NCI-H2171 (cell line): ENCODE measurements around the gene TLN1.

ENCODE experiments used
- DNase-seq: peaks from one replicate; lab custom pipeline; 2025; lab: John Stamatoyannopoulos, UW

TLN1 gene

DNA sequence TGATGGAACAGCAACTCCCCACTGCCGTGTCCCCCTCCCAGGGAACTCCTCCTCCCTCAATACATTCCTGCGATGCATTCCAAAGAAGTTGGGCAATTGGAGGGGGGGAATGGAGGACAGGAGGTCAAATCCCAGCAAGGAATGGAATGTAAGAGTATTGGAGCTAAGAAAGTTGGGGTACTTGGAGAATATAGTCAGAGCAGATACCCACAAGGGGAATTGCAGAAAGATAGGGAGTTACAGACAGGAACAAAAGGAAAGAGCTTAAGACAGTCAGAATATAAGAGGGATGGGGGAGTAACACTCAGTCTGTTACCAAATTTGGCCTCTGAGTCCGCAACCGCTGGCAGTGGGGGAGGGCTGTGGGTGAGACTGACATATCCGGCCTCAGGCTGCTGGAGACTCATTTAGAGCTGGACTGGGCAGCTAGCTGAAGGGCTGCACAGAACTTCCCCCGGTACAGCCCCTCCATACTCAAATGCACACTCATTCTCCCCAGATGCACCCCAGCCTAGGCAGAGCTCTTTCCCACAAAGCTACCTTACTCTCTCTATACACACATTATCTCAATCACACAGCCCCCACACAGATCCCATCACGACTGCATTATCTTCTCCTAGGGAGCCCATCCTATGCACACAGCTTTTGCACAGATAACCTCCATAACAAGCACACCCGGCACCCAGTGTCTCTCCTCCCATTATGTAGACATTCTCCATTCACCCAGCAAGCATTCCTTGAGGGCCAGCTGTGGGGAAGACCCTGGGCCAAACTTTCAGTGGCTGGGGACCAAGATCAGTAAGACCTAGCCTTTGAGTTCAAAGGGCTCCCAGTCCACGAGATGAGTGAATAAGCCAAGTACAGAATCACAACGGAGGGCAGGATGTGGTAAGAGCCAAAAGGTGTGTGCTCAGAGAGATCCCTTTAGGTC lies 3.7 kb downstream of the TLN1 start:
- DNase-seq = no peak

DNA sequence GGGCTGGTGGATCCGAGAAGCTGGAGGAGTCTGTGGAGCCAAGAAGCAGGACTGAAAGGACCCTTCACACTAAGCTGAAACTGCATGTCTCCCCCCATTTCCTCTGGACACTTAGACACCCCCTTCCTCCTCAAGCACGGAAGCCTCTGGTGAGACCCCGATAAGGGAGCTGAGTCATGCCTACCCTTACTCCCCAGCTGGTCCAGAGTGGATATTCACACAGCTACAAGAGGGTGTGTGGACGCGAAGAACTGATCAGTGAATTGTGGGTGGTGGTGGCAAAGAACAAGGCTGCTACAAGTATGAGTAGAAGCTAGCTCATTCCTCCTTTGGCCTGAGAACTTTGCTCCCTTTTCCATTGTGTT lies 4.3 kb downstream of the TLN1 start:
- DNase-seq = no peak

DNA sequence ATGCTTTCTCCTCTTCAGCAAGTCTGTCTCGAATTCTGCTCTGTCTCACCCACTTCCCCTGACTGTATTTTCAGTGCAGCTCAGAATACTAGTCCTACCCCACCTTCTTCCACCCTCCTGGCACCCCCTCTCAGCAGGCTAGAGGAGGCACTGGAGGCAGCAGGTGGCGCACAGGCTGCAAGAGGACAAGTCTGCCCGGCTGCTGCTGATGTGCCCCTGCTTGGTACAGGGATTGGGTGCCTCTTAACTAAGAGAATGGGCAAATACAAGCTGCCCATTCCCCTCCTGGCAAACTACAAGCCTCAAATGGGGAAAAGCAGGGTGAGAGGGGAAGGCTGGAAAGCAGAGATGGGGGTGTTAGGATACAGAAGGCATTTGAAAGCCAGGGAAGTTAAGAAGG lies 5.1 kb downstream of the TLN1 start:
- no peak for DNase-seq

DNA sequence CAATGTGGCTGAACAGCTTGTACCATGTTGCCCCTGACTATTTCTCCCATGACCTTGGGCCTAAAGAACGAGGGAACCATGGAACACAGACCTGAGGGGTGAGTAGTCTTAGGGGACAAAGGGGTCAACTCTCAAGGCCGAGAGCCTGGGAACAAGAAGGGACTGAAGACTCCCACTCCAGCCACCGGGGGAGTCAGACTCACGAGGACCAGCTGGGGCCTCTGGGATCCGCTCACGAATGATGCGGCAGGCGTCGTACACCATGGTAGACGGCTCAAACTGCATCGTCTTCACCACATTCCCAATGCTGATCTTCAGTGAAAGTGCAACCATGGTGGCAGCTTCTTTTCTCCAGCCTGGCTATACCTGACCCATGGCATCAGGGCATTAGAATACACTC lies 6.6 kb downstream of the TLN1 start:
- no peak for DNase-seq

DNA sequence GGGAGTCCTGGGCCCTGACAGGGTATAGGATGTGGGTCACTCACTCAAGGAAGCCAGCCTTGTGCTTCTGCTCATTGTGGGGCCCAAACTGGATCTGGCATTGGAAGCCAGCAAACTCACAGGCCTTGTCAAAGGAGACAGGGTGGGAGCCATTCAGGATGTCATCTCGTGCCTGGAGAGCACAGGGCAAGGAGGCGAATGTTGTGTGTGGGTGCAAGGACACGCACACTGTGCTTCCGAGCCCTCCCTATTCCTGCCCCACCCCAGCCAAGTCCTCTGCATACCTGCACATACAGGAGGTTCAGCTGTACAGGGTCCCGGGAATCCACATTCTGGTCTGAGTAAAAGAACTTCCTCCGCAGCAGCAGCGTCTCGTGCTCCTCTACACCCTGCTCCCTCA lies 8.1 kb downstream of the TLN1 start:
- no peak for DNase-seq

DNA sequence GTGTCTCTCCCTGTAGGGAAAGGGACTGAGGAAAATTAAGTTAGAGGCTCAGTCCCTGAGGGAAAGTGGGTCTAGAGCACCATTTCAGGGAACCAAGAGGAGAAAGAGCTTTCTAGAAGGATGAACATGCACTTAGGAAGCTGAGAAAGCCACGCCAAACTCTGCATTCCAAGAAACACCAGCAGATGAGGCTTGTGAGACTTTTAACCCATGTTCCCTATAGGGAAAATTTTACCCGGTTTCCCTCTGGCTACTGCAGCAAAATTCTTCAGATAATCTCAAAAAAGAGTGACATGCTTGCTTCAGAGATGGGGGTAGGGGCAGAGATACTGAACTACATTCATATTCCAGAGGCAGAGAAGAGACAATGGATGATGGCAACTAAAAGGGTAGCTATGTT lies 8.6 kb downstream of the TLN1 start:
- no peak for DNase-seq

DNA sequence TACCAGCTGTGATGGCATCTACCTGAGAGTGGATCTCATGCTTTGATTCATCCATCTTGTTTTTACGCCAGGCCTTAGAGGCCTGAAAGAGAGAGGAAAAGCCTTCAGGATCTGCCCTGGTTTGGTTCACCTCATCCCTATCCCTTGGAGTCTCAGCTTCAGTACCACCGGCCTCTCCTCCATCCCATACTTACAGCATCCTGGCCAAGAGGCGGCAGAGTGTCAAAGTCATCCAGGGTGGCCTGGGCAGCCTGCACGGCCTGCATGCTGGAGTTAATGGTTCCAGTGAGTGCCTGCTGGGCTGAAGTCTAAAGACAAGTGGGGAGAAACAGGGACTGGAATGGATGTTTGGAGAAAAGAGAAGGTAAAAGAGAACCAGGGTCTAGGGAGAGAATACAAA lies 12.4 kb downstream of the TLN1 start:
- no peak for DNase-seq

DNA sequence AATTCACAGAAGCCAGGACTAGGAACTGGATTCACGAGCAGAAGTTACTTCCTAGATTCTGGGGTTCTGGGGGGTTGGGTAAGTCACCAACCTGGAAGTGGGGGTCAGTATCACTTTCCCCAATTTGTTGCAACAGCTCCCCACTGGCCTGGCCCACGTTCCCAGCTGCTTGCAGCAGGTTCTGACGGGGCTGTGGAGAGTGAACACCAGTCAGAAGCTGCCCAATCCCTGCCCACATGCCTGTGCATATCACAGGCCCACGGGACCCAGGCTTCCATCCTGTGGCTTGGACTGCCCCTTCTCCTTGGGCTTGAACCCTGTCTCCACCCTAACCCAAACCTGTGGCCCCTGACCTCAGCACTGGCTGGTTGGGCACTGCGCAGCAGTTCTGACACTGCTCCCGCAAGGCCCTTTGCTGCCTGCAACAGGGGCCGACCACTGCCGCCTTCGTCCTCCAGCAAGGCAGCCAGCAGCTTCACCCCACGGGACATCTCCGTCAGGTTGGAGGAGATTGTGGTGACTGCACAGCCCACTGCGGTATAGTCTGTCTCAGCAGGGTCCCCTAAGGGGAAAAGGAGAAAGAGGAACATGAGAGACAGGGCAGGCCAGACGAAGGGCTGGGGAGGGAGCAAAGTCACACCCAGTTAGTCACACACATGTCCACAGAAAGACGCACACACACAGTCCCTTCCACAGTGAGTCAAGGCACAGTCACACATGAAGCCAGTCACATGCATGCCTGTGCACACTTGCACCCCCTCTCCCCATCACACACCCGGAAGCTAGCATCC lies 13.1 kb downstream of the TLN1 start:
- DNase-seq = no peak

DNA sequence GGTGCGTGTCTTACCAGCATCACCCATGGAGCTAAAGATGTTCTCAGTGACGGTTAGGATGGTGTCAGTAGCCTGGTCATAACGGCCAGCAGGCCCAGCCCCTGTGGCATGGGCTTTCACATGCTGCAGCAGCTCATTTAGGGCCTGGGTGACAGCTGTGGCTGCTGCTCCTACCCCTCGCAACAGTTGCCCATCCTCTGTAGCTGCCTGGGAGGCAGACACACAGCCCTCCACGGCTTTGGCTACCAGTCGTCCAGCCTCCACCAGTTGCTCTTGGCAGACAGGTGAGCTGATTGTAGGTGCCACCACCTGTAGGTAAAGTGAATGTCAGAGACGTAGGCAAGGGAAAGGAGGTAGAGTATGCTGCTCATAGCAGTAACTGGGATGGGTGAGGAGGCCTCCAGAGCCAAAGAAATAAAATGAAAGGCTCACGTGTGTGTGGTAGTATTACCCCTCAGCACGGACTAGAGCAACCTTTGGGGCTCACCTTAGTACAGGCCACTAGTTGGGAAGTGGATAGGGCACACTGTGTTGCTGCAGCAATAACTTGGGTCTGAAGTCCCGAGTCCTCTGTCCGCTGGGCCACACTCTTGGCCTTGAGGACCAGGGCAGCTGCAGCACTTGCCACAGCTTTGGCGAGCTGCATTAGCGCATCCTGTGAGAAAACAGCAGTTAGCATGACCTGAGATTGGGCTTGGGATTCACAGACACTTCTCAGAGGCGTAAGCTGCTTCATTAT lies 14.7 kb downstream of the TLN1 start:
- no peak for DNase-seq

DNA sequence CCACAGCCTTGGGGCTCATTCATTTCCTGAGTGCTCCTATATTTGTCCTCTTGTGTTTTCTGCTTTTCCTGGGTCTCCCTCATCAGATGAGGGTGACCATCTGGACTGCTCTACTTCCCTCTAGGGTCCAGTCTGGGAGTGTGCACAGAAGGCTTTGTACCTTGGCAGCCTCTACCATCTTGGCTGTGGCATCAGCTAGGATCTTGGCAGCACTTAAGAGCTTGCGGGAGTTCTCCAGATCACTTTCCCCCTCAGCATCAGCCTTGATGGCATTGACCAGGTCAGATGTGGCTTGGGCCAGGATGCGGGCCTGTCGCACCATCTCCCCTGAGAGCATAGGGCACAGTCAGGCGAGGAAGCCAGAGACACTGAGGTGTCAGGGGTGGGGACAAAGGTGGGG lies 15.8 kb downstream of the TLN1 start:
- no peak for DNase-seq

DNA sequence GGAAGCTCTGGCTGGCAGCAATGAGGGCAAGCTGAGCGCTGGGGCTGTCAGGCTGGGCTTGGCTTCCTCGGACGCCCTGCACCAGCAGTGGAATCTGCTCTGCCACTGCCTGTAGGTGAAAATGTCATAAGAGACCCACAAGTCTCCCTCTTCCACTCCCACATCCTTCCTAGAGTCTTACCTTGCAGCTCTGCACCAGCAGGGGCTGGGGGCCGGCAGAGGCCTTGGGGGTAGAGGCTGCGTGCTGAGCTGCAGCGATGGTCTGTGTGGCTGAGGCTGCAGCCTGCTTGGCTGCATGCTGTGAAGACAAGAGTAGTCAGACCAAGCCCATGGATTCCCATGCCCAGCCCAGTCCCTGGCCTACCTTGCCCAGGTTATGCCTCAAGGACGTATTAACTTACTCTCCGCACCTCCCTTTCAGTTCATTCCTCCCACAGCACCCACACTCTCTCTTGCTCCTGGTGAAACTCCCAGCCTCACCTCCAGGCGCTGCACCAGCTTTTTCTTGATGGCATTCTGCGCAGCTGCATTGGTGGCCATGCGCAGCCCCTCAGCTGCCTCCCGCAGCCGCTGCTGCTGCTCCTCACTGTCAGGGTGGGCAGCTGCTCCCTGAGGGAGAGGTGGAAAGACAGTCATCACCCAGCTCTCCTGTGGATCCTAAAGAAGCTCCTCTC lies 17.3 kb downstream of the TLN1 start:
- DNase-seq = no peak

DNA sequence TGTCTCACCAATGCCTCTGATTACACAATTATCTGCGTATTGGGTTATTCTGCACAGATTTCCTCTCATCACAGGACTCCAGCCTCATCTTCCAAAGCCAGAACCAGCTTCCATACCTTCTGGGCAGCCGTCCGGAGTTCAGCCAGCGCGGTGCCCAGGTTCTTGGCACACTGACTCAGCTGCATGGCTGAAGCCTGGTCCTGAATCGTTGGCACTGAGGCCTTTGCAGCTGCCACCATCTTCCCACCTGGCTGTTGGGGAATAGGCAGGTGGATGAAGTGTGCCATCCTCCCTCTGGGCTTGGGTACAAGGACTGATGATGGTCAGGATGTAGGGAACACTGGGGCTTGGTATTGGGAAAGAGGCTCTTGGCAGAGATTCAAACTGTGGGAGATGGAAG lies 17.9 kb downstream of the TLN1 start:
- DNase-seq = no peak

DNA sequence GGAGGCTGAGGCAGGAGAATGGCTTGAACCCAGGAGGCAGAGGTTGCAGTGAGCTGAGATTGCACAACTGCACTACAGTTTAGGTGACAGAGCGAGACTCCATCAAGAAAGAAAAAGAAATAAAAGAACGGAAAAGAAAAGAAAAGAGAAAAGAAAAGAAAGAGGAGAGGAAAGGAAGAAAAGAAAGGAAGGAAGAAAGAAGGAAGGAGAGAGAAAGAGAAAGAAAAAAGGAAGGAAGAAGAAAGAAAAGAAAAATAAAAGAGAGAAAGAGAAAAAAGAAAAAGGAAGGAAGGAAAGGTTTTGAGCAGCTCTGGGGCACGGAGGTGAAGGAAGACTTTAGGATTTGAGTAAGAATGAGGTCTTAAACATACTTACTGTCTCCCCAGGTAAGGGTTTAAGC lies 18.4 kb downstream of the TLN1 start:
- no peak for DNase-seq

DNA sequence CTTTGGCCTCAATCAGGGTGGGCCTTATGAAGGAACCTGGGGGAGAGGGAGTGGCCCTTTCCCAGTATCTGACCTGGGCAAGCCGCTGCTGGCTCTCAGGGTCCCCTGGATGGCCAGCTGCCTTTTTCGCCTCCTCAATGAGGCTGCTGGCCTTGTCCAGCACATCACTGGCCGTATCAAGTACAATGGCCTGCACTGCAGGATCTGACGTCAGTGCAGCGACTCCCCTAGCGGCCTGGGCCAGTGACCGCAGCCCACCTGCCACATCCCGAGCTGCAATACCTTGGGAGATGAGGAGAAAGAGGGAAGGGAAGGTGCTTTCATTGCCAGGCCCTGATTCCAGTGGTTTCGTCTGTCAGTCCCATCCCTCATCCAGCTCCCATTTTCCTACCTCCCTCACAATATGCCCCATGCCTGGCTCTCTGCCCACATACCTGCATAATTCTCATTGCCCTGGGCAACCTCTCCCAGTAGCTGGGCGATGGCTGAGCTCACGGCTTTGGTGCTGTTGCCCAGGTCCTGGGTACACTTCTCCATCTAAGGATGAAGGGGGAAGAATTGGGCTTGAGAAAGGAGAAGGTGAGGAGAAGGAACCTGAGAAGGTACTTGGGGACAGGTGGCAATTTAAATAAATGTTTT lies 19.1 kb downstream of the TLN1 start:
- no peak for DNase-seq

DNA sequence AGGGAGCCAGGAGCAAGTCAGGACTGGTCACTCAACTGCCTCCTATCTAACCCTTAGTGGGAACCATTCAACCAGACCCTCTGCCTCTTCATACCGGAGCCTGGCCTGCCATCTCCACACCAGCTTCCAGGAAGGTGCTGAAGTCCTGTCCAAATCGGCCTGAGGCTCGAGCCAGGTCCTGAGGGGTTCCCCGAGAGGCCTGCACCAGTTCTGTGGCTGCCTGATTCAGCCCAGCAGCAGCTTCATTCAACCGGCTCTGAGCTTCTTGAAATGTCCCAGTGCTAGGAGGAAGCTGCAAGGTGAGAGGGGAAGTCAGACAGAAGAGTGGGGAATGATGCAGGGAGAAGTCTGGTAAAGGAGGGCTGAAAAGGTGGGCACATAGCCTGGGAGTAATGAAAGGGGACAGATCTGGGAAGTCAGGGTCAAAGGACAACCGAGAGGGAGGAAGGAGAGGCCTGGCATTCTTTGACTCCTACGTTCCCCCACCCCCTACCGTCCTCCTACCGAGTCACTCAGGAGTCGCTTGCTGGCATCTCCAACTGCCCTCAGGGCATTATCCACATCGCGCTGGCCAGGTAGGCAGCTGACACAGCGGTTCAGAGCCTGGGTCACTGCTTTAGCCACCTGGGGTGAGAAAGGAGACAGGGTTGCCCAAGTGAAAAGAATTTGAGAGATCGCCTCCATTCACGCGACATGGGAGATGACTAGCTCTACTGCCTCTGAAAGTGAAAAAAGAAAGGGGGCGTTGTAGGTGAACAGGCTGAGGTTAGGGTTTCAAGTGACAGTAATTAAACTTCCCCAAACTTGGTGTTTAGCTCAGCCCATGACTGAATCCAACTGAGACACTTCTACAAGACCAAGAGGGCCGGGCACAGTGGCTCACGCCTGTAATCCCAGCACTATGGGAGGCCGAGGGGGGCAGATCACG lies 20.2 kb downstream of the TLN1 start:
- no peak for DNase-seq

DNA sequence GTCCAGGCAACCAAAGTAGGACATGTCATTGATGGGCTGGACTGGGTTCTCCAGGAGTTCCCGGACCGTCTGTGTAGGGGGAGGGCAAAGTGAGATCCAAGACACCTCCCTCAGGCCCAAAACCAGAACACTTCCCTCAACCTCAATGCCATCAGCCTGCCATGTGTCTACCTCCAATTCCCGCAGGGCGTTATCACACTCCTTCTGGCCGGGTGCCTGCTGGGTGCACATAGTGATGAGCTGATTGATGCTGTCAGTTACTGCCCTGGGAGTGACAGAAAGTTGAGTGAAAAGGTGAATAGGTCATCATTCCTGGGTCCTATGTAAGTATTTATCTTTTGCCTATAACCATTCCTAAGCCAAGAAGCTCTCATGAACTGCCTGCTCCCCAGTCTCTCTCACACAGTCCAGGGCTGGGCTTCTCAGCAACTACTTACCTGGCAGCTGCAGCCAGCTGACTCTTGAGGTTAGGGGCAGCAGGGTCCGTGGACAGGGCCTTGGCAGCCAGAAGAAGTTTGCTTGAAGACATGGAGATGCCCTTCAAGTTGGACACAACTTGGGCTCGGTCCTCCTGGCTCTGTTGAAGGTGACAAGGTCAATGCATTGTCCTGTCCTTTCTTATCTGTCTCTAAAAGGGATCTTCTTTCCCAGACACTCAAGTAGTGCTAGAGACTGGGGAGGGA lies 21.0 kb downstream of the TLN1 start:
- no peak for DNase-seq

DNA sequence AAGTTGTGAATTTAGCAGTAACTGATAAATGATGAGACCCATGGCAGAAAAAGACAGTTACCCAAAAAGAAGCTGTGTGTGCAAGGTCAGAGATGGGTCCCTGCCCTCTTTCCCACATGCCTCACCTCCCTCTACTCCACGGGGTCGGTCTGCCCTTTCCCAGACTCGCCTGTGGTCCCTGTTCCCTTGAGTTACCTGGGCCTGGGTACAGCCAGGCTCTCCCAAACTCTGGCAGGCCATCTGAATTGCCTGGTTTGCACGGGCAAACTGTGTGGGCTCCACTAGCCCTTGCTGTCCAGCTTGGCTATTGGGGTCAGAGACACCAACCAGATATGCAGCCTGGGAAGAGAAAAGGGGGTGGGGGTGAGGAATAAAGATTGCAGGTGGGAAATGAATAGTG lies 23.8 kb downstream of the TLN1 start:
- DNase-seq = no peak

DNA sequence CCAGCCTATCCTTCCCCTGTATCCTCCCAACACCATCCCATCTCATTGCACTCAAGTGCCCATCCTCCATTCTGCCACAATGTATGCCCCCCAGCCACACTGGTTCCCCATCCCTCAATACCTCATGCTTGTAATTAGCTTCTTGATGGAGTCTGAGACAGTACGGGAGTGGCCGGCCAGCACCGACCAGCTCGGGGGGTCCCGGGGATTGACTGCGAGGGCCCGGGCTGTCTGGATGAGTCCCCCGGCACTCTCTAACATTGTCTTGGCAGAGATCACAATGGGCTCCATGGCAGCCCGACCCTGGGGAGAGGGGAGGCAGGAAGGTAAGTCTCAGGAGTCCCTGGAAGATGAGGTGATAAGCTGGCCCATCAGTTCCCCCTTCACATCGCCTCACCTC lies 25.0 kb downstream of the TLN1 start:
- DNase-seq = no peak

DNA sequence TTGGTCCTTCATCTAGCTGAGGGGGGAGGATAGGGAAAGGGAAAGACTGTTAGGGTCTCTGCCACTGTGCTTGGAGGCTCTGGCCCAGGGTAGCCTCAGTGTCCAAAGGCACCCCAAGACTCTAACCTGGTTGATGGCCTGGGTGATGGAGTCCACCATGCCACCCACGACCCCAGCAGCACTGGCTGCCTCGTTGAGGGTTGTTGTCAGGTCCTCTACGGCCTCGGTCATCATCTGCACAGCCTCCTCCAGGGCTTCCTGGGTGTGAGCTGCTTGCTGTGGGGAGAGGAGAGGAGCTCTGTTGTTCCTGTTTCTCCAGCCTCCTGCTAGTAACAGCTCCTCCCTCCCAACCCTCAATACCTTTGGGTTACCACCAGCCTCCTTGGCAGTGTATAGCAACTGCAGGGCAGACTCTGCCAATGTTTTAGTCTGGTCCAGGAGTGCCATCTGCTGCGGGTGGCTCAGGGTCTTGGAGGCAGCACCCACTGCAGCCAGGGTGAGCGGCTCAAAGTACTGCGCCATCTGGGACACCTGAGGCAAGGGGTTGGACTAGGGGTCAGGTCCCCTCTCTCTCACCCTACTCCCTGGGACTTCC lies 26.1 kb downstream of the TLN1 start:
- no peak for DNase-seq

DNA sequence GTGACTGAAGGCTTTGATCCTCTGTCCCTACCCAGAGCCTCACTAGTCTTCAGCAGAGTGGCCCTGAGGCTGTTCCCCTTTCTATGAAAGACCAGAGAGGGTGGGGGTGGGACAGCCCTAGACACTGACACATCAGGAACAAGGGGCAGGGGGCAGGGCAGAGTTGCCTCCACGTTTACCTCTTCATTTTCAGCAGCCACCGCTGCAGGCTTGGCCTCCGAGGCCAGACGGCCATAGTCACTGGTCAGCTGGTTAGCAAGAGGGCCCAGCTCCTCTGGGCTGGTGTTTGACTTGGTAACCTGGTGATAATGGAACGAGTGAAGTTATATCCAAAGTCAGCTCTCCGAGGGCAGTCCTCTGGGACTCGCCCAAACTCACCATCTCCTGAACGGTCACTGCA lies 26.6 kb downstream of the TLN1 start:
- no peak for DNase-seq
